SK-N-SH treated with all-trans-retinoic acid at 6 μM for 48 hours (cell line): ENCODE data around the gene CPD.

Experiments used
- ATAC-seq: fragments of 200-7000 bp; cut with Tn5 transposase; 3 replicates; pipeline ENCODE4 v1.9.1; 2020; ENCODE audit warnings: mild to moderate bottlenecking, moderate library complexity
- BACH2 ChIP-seq: fragments of 250-450 bp; sonication (Bioruptor Pico); IDR thresholded peaks from 2 replicates; pipeline ENCODE4 v1.9.0; 2021; ENCODE audit warnings: mild to moderate bottlenecking, borderline replicate concordance
- CREB5 ChIP-seq: fragments of 250-450 bp; sonication (Bioruptor Pico); IDR thresholded peaks from 2 replicates; pipeline ENCODE4 v1.5.1; 2020; ENCODE audit warnings: low read depth, mild to moderate bottlenecking, moderate library complexity
- CSDC2 ChIP-seq: fragments of 250-450 bp; sonication (Bioruptor Pico); IDR thresholded peaks from 2 replicates; pipeline ENCODE4 v1.5.0; 2020; ENCODE audit warnings: mild to moderate bottlenecking, moderate library complexity
- GLIS3 ChIP-seq: fragments of 250-450 bp; sonication (Bioruptor Pico); IDR thresholded peaks from 2 replicates; pipeline ENCODE4 v1.5.0; 2020; ENCODE audit warnings: mild to moderate bottlenecking, moderate library complexity
- ISL1 ChIP-seq: fragments of 250-450 bp; sonication (Bioruptor Pico); IDR thresholded peaks from 2 replicates; pipeline ENCODE4 v2.1.2; 2022; ENCODE audit warnings: mild to moderate bottlenecking, moderate library complexity
- OSR1 ChIP-seq: fragments of 250-450 bp; sonication (Bioruptor Pico); IDR thresholded peaks from 2 replicates; pipeline ENCODE4 v1.8.0; 2022; ENCODE audit warnings: moderate library complexity, mild to moderate bottlenecking, inconsistent platforms
- POU6F1 ChIP-seq: fragments of 250-450 bp; sonication (Bioruptor Pico); IDR thresholded peaks from 2 replicates; pipeline ENCODE4 v1.8.0; 2021; ENCODE audit warnings: low read depth, mild to moderate bottlenecking, moderate library complexity, borderline replicate concordance
- PPARA ChIP-seq: fragments of 250-450 bp; sonication (Bioruptor Pico); IDR thresholded peaks from 2 replicates; pipeline ENCODE4 v1.5.0; 2020; ENCODE audit warnings: mild to moderate bottlenecking, borderline replicate concordance
- RARB ChIP-seq: fragments of 250-450 bp; sonication (Bioruptor Pico); IDR thresholded peaks from 2 replicates; pipeline ENCODE4 v1.8.0; 2021; ENCODE audit warnings: mild to moderate bottlenecking, moderate library complexity
- SNAI2 ChIP-seq: fragments of 250-450 bp; sonication (Bioruptor Pico); IDR thresholded peaks from 2 replicates; pipeline ENCODE4 v1.5.0; 2020; ENCODE audit warnings: mild to moderate bottlenecking, moderate library complexity
- TCF4 ChIP-seq: fragments of 250-450 bp; sonication (Bioruptor Pico); IDR thresholded peaks from 2 replicates; pipeline ENCODE4 v1.8.0; 2021; ENCODE audit warnings: mild to moderate bottlenecking, moderate library complexity, borderline replicate concordance
- TOX ChIP-seq: fragments of 250-450 bp; sonication (Bioruptor Pico); IDR thresholded peaks from 2 replicates; pipeline ENCODE4 v1.8.0; 2021; ENCODE audit warnings: mild to moderate bottlenecking, moderate library complexity, borderline replicate concordance
- TSHZ2 ChIP-seq: fragments of 250-450 bp; sonication (Bioruptor Pico); IDR thresholded peaks from 2 replicates; pipeline ENCODE4 v1.5.0; 2020; ENCODE audit warnings: mild to moderate bottlenecking, moderate library complexity
- ZC3H10 ChIP-seq: fragments of 250-450 bp; sonication (Bioruptor Pico); IDR thresholded peaks from 2 replicates; pipeline ENCODE4 v1.5.1; 2021; ENCODE audit warnings: mild to moderate bottlenecking, moderate library complexity
- ZFP3 ChIP-seq: fragments of 250-450 bp; sonication (Bioruptor Pico); IDR thresholded peaks from 2 replicates; pipeline ENCODE4 v1.5.0; 2020; ENCODE audit warnings: mild to moderate bottlenecking, moderate library complexity
- ZFP30 ChIP-seq: fragments of 450-650 bp; formaldehyde crosslinking; IDR thresholded peaks from 2 replicates; pipeline ENCODE4 v1.5.0; 2022; ENCODE audit warnings: mild to moderate bottlenecking, moderate library complexity
- ZNF70 ChIP-seq: fragments of 450-650 bp; formaldehyde crosslinking; IDR thresholded peaks from 2 replicates; pipeline ENCODE4 v1.5.0; 2020; ENCODE audit warnings: mild to moderate bottlenecking, moderate library complexity
- ZNF8 ChIP-seq: fragments of 450-650 bp; formaldehyde crosslinking; IDR thresholded peaks from 2 replicates; pipeline ENCODE4 v1.5.0; 2020; ENCODE audit warnings: mild to moderate bottlenecking, moderate library complexity
- TF ChIP-seq, protein P1 (sequence below): fragments of 250-450 bp; sonication (Bioruptor Pico); IDR thresholded peaks from 2 replicates; pipeline ENCODE4 v1.5.1; 2021; ENCODE audit warnings: mild to moderate bottlenecking, moderate library complexity
- TF ChIP-seq, protein P2 (sequence below): fragments of 250-450 bp; sonication (Bioruptor Pico); IDR thresholded peaks from 2 replicates; pipeline ENCODE4 v1.8.0; 2020; ENCODE audit warnings: mild to moderate bottlenecking, moderate library complexity, borderline replicate concordance

Gene CPD

GRCh38 chr17:30379303-30379902 lies 676 bp downstream of the CPD start:
- ATAC-seq = peak; percentile 21
- TF ChIP-seq CREB5 (CRISPR knock-in tag) (no peak), TCF4 (CRISPR knock-in tag) (no peak), OSR1 (CRISPR knock-in tag) (no peak), SNAI2 (no peak), ZNF8 (CRISPR knock-in tag) (no peak), TSHZ2 (CRISPR knock-in tag) (no peak), ZC3H10 (no peak), RARB (CRISPR knock-in tag) (no peak), TOX (CRISPR knock-in tag) (no peak), ZFP3 (CRISPR knock-in tag) (no peak), ISL1 (CRISPR knock-in tag) (no peak), PPARA (CRISPR knock-in tag) (no peak), BACH2 (CRISPR knock-in tag) (no peak), POU6F1 (no peak), ZFP30 (CRISPR knock-in tag) (no peak)
- TF ChIP-seq, protein P1, sequence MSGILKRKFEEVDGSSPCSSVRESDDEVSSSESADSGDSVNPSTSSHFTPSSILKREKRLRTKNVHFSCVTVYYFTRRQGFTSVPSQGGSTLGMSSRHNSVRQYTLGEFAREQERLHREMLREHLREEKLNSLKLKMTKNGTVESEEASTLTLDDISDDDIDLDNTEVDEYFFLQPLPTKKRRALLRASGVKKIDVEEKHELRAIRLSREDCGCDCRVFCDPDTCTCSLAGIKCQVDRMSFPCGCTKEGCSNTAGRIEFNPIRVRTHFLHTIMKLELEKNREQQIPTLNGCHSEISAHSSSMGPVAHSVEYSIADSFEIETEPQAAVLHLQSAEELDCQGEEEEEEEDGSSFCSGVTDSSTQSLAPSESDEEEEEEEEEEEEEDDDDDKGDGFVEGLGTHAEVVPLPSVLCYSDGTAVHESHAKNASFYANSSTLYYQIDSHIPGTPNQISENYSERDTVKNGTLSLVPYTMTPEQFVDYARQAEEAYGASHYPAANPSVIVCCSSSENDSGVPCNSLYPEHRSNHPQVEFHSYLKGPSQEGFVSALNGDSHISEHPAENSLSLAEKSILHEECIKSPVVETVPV (CRISPR knock-in tag) = no peak

- no peak; the same call in 2 of the 3 replicates for ATAC-seq
- TF ChIP-seq ZNF70 (CRISPR knock-in tag) = no peak
- no peak for TF ChIP-seq BACH2 (CRISPR knock-in tag)
- no peak for TF ChIP-seq SNAI2
- TF ChIP-seq TCF4 (CRISPR knock-in tag) = no peak
- no peak for TF ChIP-seq OSR1 (CRISPR knock-in tag)
- no peak for TF ChIP-seq PPARA (CRISPR knock-in tag)
Measured at GRCh38 chr17:30379903-30380381, 1.2 kb downstream of the CPD start.

GRCh38 chr17:30380643-30381339 lies 2.1 kb downstream of the CPD start:
- ATAC-seq = no peak
- no peak for TF ChIP-seq GLIS3 (CRISPR knock-in tag)
- TF ChIP-seq ZNF8 (CRISPR knock-in tag) = no peak
- TF ChIP-seq, protein P2, sequence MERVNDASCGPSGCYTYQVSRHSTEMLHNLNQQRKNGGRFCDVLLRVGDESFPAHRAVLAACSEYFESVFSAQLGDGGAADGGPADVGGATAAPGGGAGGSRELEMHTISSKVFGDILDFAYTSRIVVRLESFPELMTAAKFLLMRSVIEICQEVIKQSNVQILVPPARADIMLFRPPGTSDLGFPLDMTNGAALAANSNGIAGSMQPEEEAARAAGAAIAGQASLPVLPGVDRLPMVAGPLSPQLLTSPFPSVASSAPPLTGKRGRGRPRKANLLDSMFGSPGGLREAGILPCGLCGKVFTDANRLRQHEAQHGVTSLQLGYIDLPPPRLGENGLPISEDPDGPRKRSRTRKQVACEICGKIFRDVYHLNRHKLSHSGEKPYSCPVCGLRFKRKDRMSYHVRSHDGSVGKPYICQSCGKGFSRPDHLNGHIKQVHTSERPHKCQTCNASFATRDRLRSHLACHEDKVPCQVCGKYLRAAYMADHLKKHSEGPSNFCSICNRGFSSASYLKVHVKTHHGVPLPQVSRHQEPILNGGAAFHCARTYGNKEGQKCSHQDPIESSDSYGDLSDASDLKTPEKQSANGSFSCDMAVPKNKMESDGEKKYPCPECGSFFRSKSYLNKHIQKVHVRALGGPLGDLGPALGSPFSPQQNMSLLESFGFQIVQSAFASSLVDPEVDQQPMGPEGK (CRISPR knock-in tag) = no peak
- TF ChIP-seq CSDC2 (CRISPR knock-in tag) = no peak
- no peak for TF ChIP-seq BACH2 (CRISPR knock-in tag)
- TF ChIP-seq POU6F1 = no peak
- no peak for TF ChIP-seq OSR1 (CRISPR knock-in tag)
- no peak for TF ChIP-seq TSHZ2 (CRISPR knock-in tag)
- TF ChIP-seq, protein P1 (CRISPR knock-in tag) = no peak
- no peak for TF ChIP-seq ZFP30 (CRISPR knock-in tag)
- TF ChIP-seq ZC3H10 = no peak
